Naive thymus-derived CD8-positive, alpha-beta T cell (primary cell): Measurements from ENCODE around the gene TK2. TPM values are rescaled to one million over a fixed set of nuclear protein-coding genes. Genes with fewer than 3 reads are reported as not detected.

Experiments used
- ATAC-seq, 2 donors: fragments of 150-1000 bp; cut with Tn5 transposase in 1 of 2; sonication (Bioruptor Pico), chemical (Tn5 transposase) in 1 of 2; 1 replicate in 1 of 2; 2 replicates in 1 of 2; pipeline ENCODE4 v1.10.0; 2021; ENCODE audit warnings: mild to moderate bottlenecking in 2 of 2, moderate library complexity in 2 of 2
- POLR2A ChIA-PET: fragments of 350-600 bp; sonication (Branson Sonifier 250); formaldehyde crosslinking; loops from one replicate; lab custom pipeline; 2021; ENCODE audit warnings: antibody characterized with exemption; lab: Charles Lee
- DNase-seq, 10 donors: peaks; one replicate each; pipeline versions ENCODE4 v3.0.0 to v3.0.0-alpha.2; 2020 to 2022
- H3K27ac Mint-ChIP-seq, 10 donors: one replicate each; pipeline ENCODE4 v1.8.0; 2020 to 2022; ENCODE audit warnings: mild to moderate bottlenecking in 10 of 10, mixed read lengths in 10 of 10, moderate library complexity in 4 of 10, inconsistent platforms in 1 of 10
- H3K27me3 Mint-ChIP-seq, 5 donors: one replicate each; pipeline ENCODE4 v1.8.0; 2021 to 2022; ENCODE audit warnings: mixed read lengths in 5 of 5
- H3K36me3 Mint-ChIP-seq, 3 donors: one replicate each; pipeline ENCODE4 v1.8.0; 2020 to 2022; ENCODE audit warnings: mixed read lengths in 3 of 3, mild to moderate bottlenecking in 2 of 3, inconsistent platforms in 1 of 3
- H3K4me1 Mint-ChIP-seq, 4 donors: one replicate each; pipeline ENCODE4 v1.8.0; 2021 to 2022; ENCODE audit warnings: mixed read lengths in 4 of 4
- H3K4me3 Mint-ChIP-seq, 10 donors: one replicate each; pipeline ENCODE4 v1.8.0; 2020 to 2022; ENCODE audit warnings: mild to moderate bottlenecking in 10 of 10, mixed read lengths in 10 of 10, moderate library complexity in 6 of 10, inconsistent platforms in 1 of 10
- H3K9me3 Mint-ChIP-seq, 9 donors: one replicate each; pipeline ENCODE4 v1.8.0; 2020 to 2022; ENCODE audit warnings: mixed read lengths in 9 of 9, mild to moderate bottlenecking in 3 of 9, inconsistent platforms in 1 of 9, moderate library complexity in 1 of 9
- polyA plus RNA-seq, 3 donors: library from polyadenylated mRNA; unstranded; fragments of 300-500 nt; fragmentation: Illumina TruSeq; gene quantifications; one replicate each; pipeline ENCODE4 v1.2.3, GENCODE V29; 2021
- total RNA-seq, 8 experiments: library from RNA in 2 of 8; stranded (reverse) in 2 of 8; gene quantifications; one replicate each; pipeline ENCODE4 v1.2.3 and lab custom pipeline; 2021 to 2026

TK2 gene
- total and polyA plus RNA-seq, 5 experiments from 2014 or later, result 1.9 to 8.7 (median 4.0) TPM

GRCh38 chr16:66542396-66542795 lies 7.5 kb downstream of the TK2 start:
- H3K9me3 Mint-ChIP-seq, result no peaks in the 10 kb centered on the region
- H3K27me3 Mint-ChIP-seq, result no peaks in the 10 kb centered on the region
- no peak for DNase-seq
- H3K36me3 Mint-ChIP-seq, result no peaks in the 10 kb centered on the region
- H3K4me1 Mint-ChIP-seq, result peaks cover 9 to 57% (median 15%) of the 10 kb centered on the region in 4 donors
- H3K27ac Mint-ChIP-seq, result peak overlapping the region in 2 of 10 donors; percentile 10 to 36
- no peak overlapping the region for H3K4me3 Mint-ChIP-seq
- POLR2A ChIA-PET, result interaction anchor here (0.6 to 14.3 kb wide), 2 partner anchors 18 to 73 kb away, joined by 3 to 213 read pairs; no protein-coding TSS in a partner anchor
- ATAC-seq, result no peak

- Mint-ChIP-seq H3K27me3 (no peaks in the 10 kb centered on the region), H3K9me3 (no peaks in the 10 kb centered on the region), H3K27ac (peak overlapping the region in 2 of 10 donors; percentile 10 to 36), H3K4me1 (peaks cover 8 to 49% (median 12%) of the 10 kb centered on the region in 4 donors), H3K4me3 (no peak overlapping the region), H3K36me3 (no peaks in the 10 kb centered on the region)
- DNase-seq (no peak), ATAC-seq (no peak)
- POLR2A ChIA-PET, result interaction anchor here (0.6 to 14.3 kb wide), 2 partner anchors 9 to 17 kb away, joined by 3 to 213 read pairs; no protein-coding TSS in a partner anchor
Measured at GRCh38 chr16:66541388-66542355, 8.2 kb downstream of the TK2 start.

- DNase-seq (no peak), ATAC-seq (peak in 1 of 2 donors; percentile 35)
- POLR2A ChIA-PET, result interaction anchor here (0.7 to 1.4 kb wide), 4 partner anchors 8 to 18 kb away, joined by 3 to 5 read pairs (median 4); no protein-coding TSS in a partner anchor
- Mint-ChIP-seq H3K36me3 (no peaks in the 10 kb centered on the region), H3K27ac (peak overlapping the region in 6 of 10 donors; percentile 8 to 71 (median 50)), H3K9me3 (no peaks in the 10 kb centered on the region), H3K4me3 (peak overlapping the region in 2 of 10 donors; percentile 29 to 39), H3K4me1 (peaks cover 8 to 40% (median 12%) of the 10 kb centered on the region in 4 donors), H3K27me3 (no peaks in the 10 kb centered on the region)
Measured at GRCh38 chr16:66539623-66540469, 10.1 kb downstream of the TK2 start.

GRCh38 chr16:66538910-66539309 lies 11.0 kb downstream of the TK2 start:
- Mint-ChIP-seq H3K4me3 (no peak overlapping the region), H3K27me3 (no peaks in the 10 kb centered on the region), H3K27ac (peak overlapping the region in 2 of 10 donors; percentile 40 to 70), H3K4me1 (peaks cover 10 to 31% (median 11%) of the 10 kb centered on the region in 4 donors), H3K9me3 (no peaks in the 10 kb centered on the region), H3K36me3 (no peaks in the 10 kb centered on the region)
- no peak for ATAC-seq
- POLR2A ChIA-PET, result interaction anchor here (1.4 kb wide), 2 partner anchors 9 to 14 kb away, joined by 3 to 5 read pairs; no protein-coding TSS in a partner anchor
- no peak for DNase-seq

- Mint-ChIP-seq H3K4me3 (no peak overlapping the region), H3K27ac (peak overlapping the region in 2 of 10 donors; percentile 11 to 37), H3K27me3 (no peaks in the 10 kb centered on the region), H3K9me3 (no peaks in the 10 kb centered on the region), H3K36me3 (no peaks in the 10 kb centered on the region), H3K4me1 (peaks cover 10 to 26% (median 11%) of the 10 kb centered on the region in 4 donors)
- ATAC-seq, result no peak
- POLR2A ChIA-PET, result interaction anchor here (0.6 kb wide), 1 partner anchor 32 kb away, joined by 3 read pairs; no protein-coding TSS in a partner anchor
- DNase-seq, result no peak
Measured at GRCh38 chr16:66537236-66537635, 12.7 kb downstream of the TK2 start.

GRCh38 chr16:66536525-66536924 lies 13.4 kb downstream of the TK2 start:
- POLR2A ChIA-PET, result interaction anchor here (1.0 kb wide), 1 partner anchor 49 kb away, joined by 3 read pairs; no protein-coding TSS in a partner anchor
- H3K4me1 Mint-ChIP-seq, result peaks cover 8 to 26% (median 11%) of the 10 kb centered on the region in 4 donors

GRCh38 chr16:66534376-66534799 lies 15.5 kb downstream of the TK2 start:
- POLR2A ChIA-PET, result no interaction called here
- no peaks in the 10 kb centered on the region for H3K27me3 Mint-ChIP-seq
- H3K9me3 Mint-ChIP-seq, result no peaks in the 10 kb centered on the region
- no peak overlapping the region for H3K4me3 Mint-ChIP-seq
- H3K36me3 Mint-ChIP-seq, result no peaks in the 10 kb centered on the region
- peaks cover 5 to 14% (median 7%) of the 10 kb centered on the region in 4 donors for H3K4me1 Mint-ChIP-seq
- ATAC-seq (no peak), DNase-seq (no peak)
- H3K27ac Mint-ChIP-seq, result peak overlapping the region in 1 of 10 donors; percentile 66

More at GRCh38 chr16:66536525-66536924, 13.4 kb downstream of the TK2 start:
- Mint-ChIP-seq H3K27ac (no peak overlapping the region), H3K27me3 (no peaks in the 10 kb centered on the region), H3K4me3 (no peak overlapping the region), H3K36me3 (no peaks in the 10 kb centered on the region), H3K9me3 (no peaks in the 10 kb centered on the region)
- DNase-seq, result no peak
- no peak for ATAC-seq

- no peaks in the 10 kb centered on the region for H3K9me3 Mint-ChIP-seq
- H3K36me3 Mint-ChIP-seq, result peaks cover 0 to 3% (median 0%) of the 10 kb centered on the region in 3 donors
- peak overlapping the region in 1 of 10 donors; percentile 11 for H3K4me3 Mint-ChIP-seq
- H3K27me3 Mint-ChIP-seq, result no peaks in the 10 kb centered on the region
- H3K27ac Mint-ChIP-seq, result peak overlapping the region in 2 of 10 donors; percentile 32 to 64
- ATAC-seq (no peak), DNase-seq (no peak)
- POLR2A ChIA-PET, result interaction anchor here (1.1 to 18.3 kb wide), 2 partner anchors 9 to 18 kb away, joined by 4 to 213 read pairs; partner anchors contain the start of genes CKLF and TK2
- H3K4me1 Mint-ChIP-seq, result peaks cover 18 to 35% (median 27%) of the 10 kb centered on the region in 4 donors
Measured at GRCh38 chr16:66529475-66529874, 20.4 kb downstream of the TK2 start.

- DNase-seq, result no peak
- POLR2A ChIA-PET, result interaction anchor here (1.9 to 18.3 kb wide), 2 partner anchors 13 to 19 kb away, joined by 4 to 213 read pairs; partner anchors contain the start of genes CKLF and TK2
- ATAC-seq, result no peak
- Mint-ChIP-seq H3K4me3 (no peak overlapping the region), H3K27me3 (no peaks in the 10 kb centered on the region), H3K4me1 (peaks cover 21 to 46% (median 38%) of the 10 kb centered on the region in 4 donors), H3K27ac (peak overlapping the region in 4 of 10 donors; percentile 2 to 88 (median 58)), H3K9me3 (no peaks in the 10 kb centered on the region), H3K36me3 (peaks cover 0 to 3% (median 0%) of the 10 kb centered on the region in 3 donors)
Measured at GRCh38 chr16:66528294-66528693, 21.6 kb downstream of the TK2 start.

GRCh38 chr16:66525396-66526180 lies 24.3 kb downstream of the TK2 start:
- H3K4me1 Mint-ChIP-seq, result peaks cover 29 to 73% (median 65%) of the 10 kb centered on the region in 4 donors
- H3K9me3 Mint-ChIP-seq, result no peaks in the 10 kb centered on the region
- DNase-seq (no peak), ATAC-seq (no peak)
- POLR2A ChIA-PET, result interaction anchor here (2.8 to 18.3 kb wide), 2 partner anchors 10 to 22 kb away, joined by 9 to 213 read pairs; partner anchors contain the start of genes CKLF and TK2
- H3K27me3 Mint-ChIP-seq, result no peaks in the 10 kb centered on the region
- peaks cover 0 to 3% (median 0%) of the 10 kb centered on the region in 3 donors for H3K36me3 Mint-ChIP-seq
- H3K27ac Mint-ChIP-seq, result peak overlapping the region; percentile 38 to 98 (median 80)
- peak overlapping the region in 1 of 10 donors; percentile 17 for H3K4me3 Mint-ChIP-seq
